K562 (cell line): ENCODE measurements around the gene ERVK3-1. TPM values are rescaled to one million over a fixed set of nuclear protein-coding genes. Genes with fewer than 3 reads are reported as not detected.

Source experiments
- ARID4B ChIP-seq: sonication (generic); formaldehyde crosslinking; IDR thresholded peaks from 2 replicates; pipeline ENCODE4 v1.8.0; 2022; ENCODE audit warnings: mild to moderate bottlenecking, missing genetic modification reagents
- BRF1 ChIP-seq: IDR thresholded peaks from 3 replicates; pipeline ENCODE4 v1.6.1; 2011; ENCODE audit warnings: borderline replicate concordance, mild to moderate bottlenecking; ENCODE audit not compliant: insufficient read length; ENCODE audit errors: extremely low read depth
- CBX1 ChIP-seq: sonication (generic); IDR thresholded peaks from 2 replicates; pipeline ENCODE4 v1.6.1; 2016; ENCODE audit warnings: antibody characterized with exemption, low read depth, mild to moderate bottlenecking
- ILK ChIP-seq: fragments of 450-650 bp; IDR thresholded peaks from 2 replicates; pipeline ENCODE4 v1.6.1; 2016; ENCODE audit warnings: missing genetic modification characterization, low read depth, mild to moderate bottlenecking, missing compliant biosample characterization, moderate library complexity, borderline replicate concordance
- KLF6 ChIP-seq: fragments of 250-450 bp; sonication (Bioruptor Pico); IDR thresholded peaks from 2 replicates; pipeline ENCODE4 v1.4.0; 2020; ENCODE audit warnings: mild to moderate bottlenecking, moderate library complexity, borderline replicate concordance
- MYBL2 ChIP-seq, 2 experiments: fragments of 450-650 bp in 1 of 2; sonication (generic) in 1 of 2; formaldehyde crosslinking in 1 of 2; IDR thresholded peaks; 2 replicates each; pipeline versions ENCODE4 v1.6.1 to v1.8.1; 2017 to 2022; ENCODE audit warnings: borderline replicate concordance in 1 of 2, inconsistent platforms in 1 of 2, low read depth in 1 of 2, mild to moderate bottlenecking in 1 of 2, missing genetic modification reagents in 1 of 2, moderate library complexity in 1 of 2
- PRMT5 ChIP-seq: sonication (generic); formaldehyde crosslinking; IDR thresholded peaks from 2 replicates; pipeline ENCODE4 v1.5.0; 2020; ENCODE audit warnings: missing genetic modification reagents
- PYGO2 ChIP-seq: fragments of 450-650 bp; IDR thresholded peaks from 2 replicates; pipeline ENCODE4 v1.6.1; 2016; ENCODE audit warnings: mild to moderate bottlenecking, missing genetic modification characterization, moderate library complexity, missing compliant biosample characterization
- RAD21 ChIP-seq, 2 experiments: fragments of 250-450 bp in 1 of 2; fragments of 450-650 bp in 1 of 2; sonication (Bioruptor Pico) in 1 of 2; formaldehyde crosslinking in 1 of 2; IDR thresholded peaks in 1 of 2; conservative IDR thresholded peaks in 1 of 2; 2 replicates each; pipeline versions ENCODE4 v1.4.0 to v1.8.0; 2020 to 2022; ENCODE audit warnings: mild to moderate bottlenecking in 2 of 2, moderate library complexity in 1 of 2
- RB1 ChIP-seq: fragments of 450-650 bp; IDR thresholded peaks from 2 replicates; pipeline ENCODE4 v1.6.1; 2017; ENCODE audit warnings: low read depth, mild to moderate bottlenecking
- SP1 ChIP-seq: sonication (generic); formaldehyde crosslinking; IDR thresholded peaks from 2 replicates; pipeline ENCODE4 v1.8.1; 2022; ENCODE audit warnings: mild to moderate bottlenecking, missing genetic modification reagents
- TAF9B ChIP-seq: fragments of 450-650 bp; IDR thresholded peaks from 2 replicates; pipeline ENCODE4 v1.6.1; 2018; ENCODE audit warnings: mild to moderate bottlenecking; ENCODE audit not compliant: partially characterized antibody
- THRAP3 ChIP-seq: fragments of 450-650 bp; IDR thresholded peaks from 2 replicates; pipeline ENCODE4 v1.6.1; 2016; ENCODE audit warnings: mild to moderate bottlenecking, inconsistent platforms, borderline replicate concordance
- THRB ChIP-seq: fragments of 450-650 bp; formaldehyde crosslinking; conservative IDR thresholded peaks from 2 replicates; pipeline ENCODE4 v1.4.0; 2022; ENCODE audit warnings: mild to moderate bottlenecking, missing genetic modification characterization
- ZFP30 ChIP-seq: fragments of 250-450 bp; sonication (Bioruptor Pico); IDR thresholded peaks from 2 replicates; pipeline ENCODE4 v1.8.0; 2022; ENCODE audit warnings: moderate library complexity, mild to moderate bottlenecking, inconsistent platforms, borderline replicate concordance
- ZNF174 ChIP-seq: fragments of 250-450 bp; sonication (Bioruptor Pico); IDR thresholded peaks from 2 replicates; pipeline ENCODE4 v1.4.0; 2020; ENCODE audit warnings: mild to moderate bottlenecking
- ZNF280B ChIP-seq: fragments of 250-450 bp; sonication (Bioruptor Pico); IDR thresholded peaks from 2 replicates; pipeline ENCODE4 v1.5.1; 2021; ENCODE audit warnings: mild to moderate bottlenecking
- ZNF507 ChIP-seq: conservative IDR thresholded peaks from 2 replicates; pipeline ENCODE4 v1.6.1; 2017; ENCODE audit warnings: missing genetic modification characterization, missing compliant biosample characterization
- ZNF589 ChIP-seq: fragments of 200-800 bp; sonication (Bioruptor generic); IDR thresholded peaks from 2 replicates; pipeline ENCODE4 v1.6.1; 2016; ENCODE audit warnings: low read depth, missing genetic modification characterization, missing compliant biosample characterization
- ZNF668 ChIP-seq: fragments of 250-450 bp; sonication (Bioruptor Pico); IDR thresholded peaks from 2 replicates; pipeline ENCODE4 v1.8.0; 2022; ENCODE audit warnings: mild to moderate bottlenecking, inconsistent platforms
- polyA plus RNA-seq, 8 experiments: library from polyadenylated mRNA; depleted of rRNA in 4 of 8; stranded (reverse) in 5 of 8; unstranded in 3 of 8; fragments of >200 nt; fragmentation: Nextera tagmentation in 2 of 8; fragmentation: Illumina TruSeq in 1 of 8; extraction: Ambion mirVana in 2 of 8; extraction: Trizol in 1 of 8; gene quantifications; 2 replicates each; pipeline versions ENCODE4 v1.2.1 to v1.2.3, GENCODE V29; 2011 to 2014; ENCODE audit warnings: inconsistent platforms in 1 of 8, missing spikeins in 1 of 8
- total RNA-seq, 7 experiments: library from RNA; depleted of rRNA in 6 of 7; stranded (reverse); fragments of >200 nt in 6 of 7; fragmentation: Illumina TruSeq in 2 of 7; extraction: Trizol in 2 of 7; gene quantifications; 2 replicates each; pipeline versions ENCODE4 v1.2.1 to v1.2.3, GENCODE V29; 2011 to 2021; ENCODE audit warnings: low replicate concordance in 1 of 7

ERVK3-1 gene
- total and polyA plus RNA-seq, 9 of the 15 experiments (the other 6 are each of a cell fraction or from before 2014, with no cell fraction given): 87.6 to 299 (median 119) TPM

- TF ChIP-seq ZNF280B (CRISPR knock-in tag) (no peak), RAD21 (CRISPR knock-in tag; conservative IDR thresholded peaks at IDR 0.05 in 1 of 2, IDR thresholded peaks at IDR 0.05 in 1 of 2) (no peak), ZNF668 (CRISPR knock-in tag) (no peak), RB1 (no peak), BRF1 (no peak), ARID4B (peak; percentile 69), CBX1 (no peak), TAF9B (no peak), ZNF174 (CRISPR knock-in tag) (no peak), THRB (CRISPR knock-in tag) (no peak), ILK (tag) (no peak), PYGO2 (tag) (no peak), SP1 (CRISPR knock-in tag) (no peak), ZNF507 (tag) (no peak), ZFP30 (CRISPR knock-in tag) (no peak), KLF6 (CRISPR knock-in tag) (no peak), ZNF589 (0 out of 2 replicates have a peak, but pooled peaks have one; percentile 24), PRMT5 (CRISPR knock-in tag) (peak; percentile 98), THRAP3 (no peak), MYBL2 (IDR thresholded peaks at IDR 0.05; ENCODE audit: low read depth) (no peak), MYBL2 (CRISPR knock-in tag; IDR thresholded peaks at IDR 0.05; ENCODE audit: borderline replicate concordance) (no peak)
Observed at GRCh38 chr19:58317476-58318072, 12.4 kb downstream of the ERVK3-1 start (continued).
